IMR-90 (cell line): Measurements from ENCODE around the gene AATF.

Experiments used
- BHLHE40 ChIP-seq: fragments of 150-350 bp; IDR thresholded peaks from 2 replicates; pipeline ENCODE4 v1.6.1; 2016; ENCODE audit warnings: mild to moderate bottlenecking, low read depth, low read length
- CEBPB ChIP-seq: IDR thresholded peaks from 2 replicates; pipeline ENCODE4 v1.6.1; 2012; ENCODE audit warnings: low read depth, low read length, improper control_type of control experiment
- CTCF ChIP-seq: conservative IDR thresholded peaks from 2 replicates; pipeline ENCODE4 v1.5.1; 2012; ENCODE audit warnings: mild to moderate bottlenecking, low read depth, low read length, improper control_type of control experiment
- ELK1 ChIP-seq: fragments of 150-350 bp; IDR thresholded peaks from 2 replicates; pipeline ENCODE4 v1.6.1; 2016; ENCODE audit warnings: low read depth, mild to moderate bottlenecking, low read length, moderate library complexity, borderline replicate concordance
- FOS ChIP-seq: fragments of 150-350 bp; IDR thresholded peaks from 2 replicates; pipeline ENCODE4 v1.6.1; 2016; ENCODE audit warnings: low read depth, low read length
- MAFK ChIP-seq: IDR thresholded peaks from 2 replicates; pipeline ENCODE4 v1.6.1; 2012; ENCODE audit warnings: low read depth, low read length, improper control_type of control experiment
- MAZ ChIP-seq: IDR thresholded peaks from 2 replicates; pipeline ENCODE4 v1.6.1; 2012; ENCODE audit warnings: low read depth, mild to moderate bottlenecking, low read length, improper control_type of control experiment, moderate library complexity, borderline replicate concordance
- MXI1 ChIP-seq: IDR thresholded peaks from 2 replicates; pipeline ENCODE4 v1.6.1; 2012; ENCODE audit warnings: low read depth, mild to moderate bottlenecking, low read length, moderate library complexity, borderline replicate concordance
- NFE2L2 ChIP-seq: fragments of 150-350 bp; IDR thresholded peaks from 2 replicates; pipeline ENCODE4 v1.6.1; 2016; ENCODE audit warnings: low read depth, mild to moderate bottlenecking, low read length
- POLR2A ChIP-seq: IDR thresholded peaks from 2 replicates; pipeline ENCODE4 v1.6.1; 2012; ENCODE audit warnings: mild to moderate bottlenecking, low read depth, low read length
- RAD21 ChIP-seq: IDR thresholded peaks from 2 replicates; pipeline ENCODE4 v1.6.1; 2012; ENCODE audit warnings: low read length, improper control_type of control experiment
- RFX5 ChIP-seq: IDR thresholded peaks from 2 replicates; pipeline ENCODE4 v1.8.0; 2012; ENCODE audit warnings: low read depth, mild to moderate bottlenecking, low read length, moderate library complexity
- SMC3 ChIP-seq: fragments of 150-350 bp; IDR thresholded peaks from 2 replicates; pipeline ENCODE4 v1.6.1; 2016; ENCODE audit warnings: low read depth, mild to moderate bottlenecking, antibody characterized with exemption, low read length, moderate library complexity
- USF2 ChIP-seq: fragments of 150-350 bp; IDR thresholded peaks from 2 replicates; pipeline ENCODE4 v1.6.1; 2017; ENCODE audit warnings: mild to moderate bottlenecking, antibody characterized with exemption, low read length, low read depth

DNA sequence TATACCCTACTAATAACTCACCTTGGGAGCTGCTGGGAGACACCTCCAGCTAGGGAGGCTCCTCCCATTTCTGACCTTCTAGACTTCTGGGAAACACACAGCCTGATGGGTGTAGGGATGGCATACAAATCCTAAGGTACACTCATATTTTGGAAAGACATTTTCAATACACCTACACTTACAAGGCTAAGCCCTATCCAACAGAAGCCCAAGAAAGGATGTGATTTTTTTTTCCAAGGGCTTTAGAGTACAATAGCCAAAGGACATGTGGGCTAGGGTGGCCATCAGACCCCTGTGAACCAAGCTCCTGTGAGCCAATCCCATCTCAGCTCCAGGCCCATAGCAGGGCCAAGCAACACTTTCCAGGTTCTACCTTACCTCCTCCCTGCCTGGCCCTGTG, 143.9 kb downstream of the AATF start:
- TF ChIP-seq RAD21 (no peak), CTCF (no peak), MAZ (no peak), POLR2A (no peak), MXI1 (no peak), MAFK (no peak), ELK1 (no peak), RFX5 (no peak), USF2 (no peak), FOS (no peak), NFE2L2 (no peak), CEBPB (no peak), SMC3 (no peak), BHLHE40 (no peak)
